Psoas muscle (tissue), 8 donors: Measurements from ENCODE around the gene SHC3. TPM values are rescaled to one million over a fixed set of nuclear protein-coding genes. Genes with fewer than 3 reads are reported as not detected.
A peak's percentile ranks its signal among the peaks of the same experiment; 100 is the strongest.

Source experiments
- ATAC-seq, 4 donors: fragments of 200-7000 bp; cut with Tn5 transposase; one replicate each; pipeline ENCODE4 v1.9.1; 2020; ENCODE audit warnings: moderate library complexity in 3 of 4, mild to moderate bottlenecking in 2 of 4
- DNase-seq, 2 donors: peaks; one replicate each; pipeline ENCODE4 v3.0.0-alpha.2; 2020
- H3K27ac ChIP-seq: fragments of 200-600 bp; one replicate; pipeline ENCODE4 v1.8.0; 2022
- H3K27me3 ChIP-seq, 3 donors: fragments of 200-600 bp in 1 of 3; one replicate each; pipeline versions ENCODE4 v1.6.1 to v1.8.0; 2013 to 2022; ENCODE audit warnings: low read length in 2 of 3, mild to moderate bottlenecking in 2 of 3, moderate library complexity in 1 of 3; ENCODE audit not compliant: insufficient read depth in 3 of 3
- H3K36me3 ChIP-seq, 2 donors: fragments of 200-600 bp in 1 of 2; one replicate each; pipeline versions ENCODE4 v1.6.1 to v1.8.0; 2013 to 2022; ENCODE audit warnings: low read depth in 1 of 2, mild to moderate bottlenecking in 1 of 2, moderate library complexity in 1 of 2; ENCODE audit not compliant: insufficient read depth in 1 of 2
- H3K4me1 ChIP-seq: fragments of 200-600 bp; one replicate; pipeline ENCODE4 v1.8.0; 2022
- H3K4me3 ChIP-seq: fragments of 200-600 bp; one replicate; pipeline ENCODE4 v1.8.0; 2022; ENCODE audit warnings: mild to moderate bottlenecking
- H3K9me3 ChIP-seq: fragments of 200-600 bp; one replicate; pipeline ENCODE4 v1.8.0; 2022
- CTCF ChIP-seq: fragments of 200-600 bp; IDR thresholded peaks from one replicate; pipeline ENCODE4 v1.8.0; 2022; ENCODE audit warnings: antibody characterized with exemption
- WGBS, 3 donors: extraction: QIAGEN DNeasy Blood & Tissue Kit; methylation state at CpG; one replicate each; pipeline versions ENCODE4 v1.1.6 to v1.1.7; 2013; 5-methylcytosine and 5-hydroxymethylcytosine counted together
- intact Hi-C, 2 donors: fragments of 100-400 bp; cut with DNase I; formaldehyde crosslinking; loops; one replicate each; pipeline versions ENCODE4 v1.11.0 to v1.14.2; 2022
- polyA plus RNA-seq, 3 donors: library from polyadenylated mRNA; stranded (reverse); fragments of 200-250 nt; gene quantifications; one replicate each; pipeline ENCODE4 v1.2.3, GENCODE V29; 2013
- total RNA-seq, 4 donors: library from RNA; stranded (reverse); fragmentation: NEBNext Ultra II Directional in 2 of 4; extraction: Animal tissue kit (Norgen Biotek cat#: 25700) in 2 of 4; gene quantifications; one replicate each; pipeline versions ENCODE4 v1.2.1 to v1.2.4, GENCODE V29; 2021 to 2023
- donor health status: healthy with polysubstance abuse.
- donor health status: DM: no; HTN: no; CAD: no; lungs with moderate emphysema.
- donor health status: Bipolar disorder and iron deficiency.
- donor health status: healthy.
- donor health status: DM: yes; HTN: yes; CAD: no.
- donor health status: DM: no; HTN: no; CAD: no.
- donor health status: DM: no; HTN: no; CAD: no.
- donor health status: DM: yes; HTN: yes; CAD: no.

Gene SHC3
- total and polyA plus RNA-seq, 7 donors: 0.04 to 0.71 (median 0.20) TPM

- Histone ChIP-seq H3K36me3 (no peaks in the 10 kb centered on the region), H3K27ac (no peak overlapping the region), H3K4me1 (no peaks in the 10 kb centered on the region), H3K4me3 (no peak overlapping the region), H3K27me3 (no peaks in the 10 kb centered on the region), H3K9me3 (no peaks in the 10 kb centered on the region)
- DNase-seq: no peak
- 67 to 75% (median 75%) methylated on average over 6 of the region's 6 CpGs for WGBS, 3 donors
- no peak for ATAC-seq
- no peak for TF ChIP-seq CTCF
- intact Hi-C loops: no loop called here
These were observed 95.0 kb downstream of the SHC3 start for GRCh38 chr9:89083626-89084025.

GRCh38 chr9:89080193-89080592, 98.4 kb downstream of the SHC3 start:
- no peaks in the 10 kb centered on the region for H3K27me3 ChIP-seq
- TF ChIP-seq CTCF: no peak
- no peaks in the 10 kb centered on the region for H3K4me1 ChIP-seq
- WGBS, 3 donors: 19 to 33% (median 21%) methylated on average over 3 of the region's 3 CpGs
- no peaks in the 10 kb centered on the region for H3K36me3 ChIP-seq
- H3K4me3 ChIP-seq: no peak overlapping the region
- ATAC-seq (peak in 1 of 4 donors; percentile 47), DNase-seq (peak; percentile 55 to 66)
- H3K9me3 ChIP-seq: no peaks in the 10 kb centered on the region
- intact Hi-C loops: no loop called here
- H3K27ac ChIP-seq: no peak overlapping the region

GRCh38 chr9:89079391-89079790, 99.2 kb downstream of the SHC3 start:
- no peaks in the 10 kb centered on the region for H3K4me1 ChIP-seq
- ATAC-seq (no peak), DNase-seq (no peak)
- H3K4me3 ChIP-seq: no peak overlapping the region
- intact Hi-C loops: no loop called here
- no peaks in the 10 kb centered on the region for H3K27me3 ChIP-seq
- TF ChIP-seq CTCF: no peak
- no peaks in the 10 kb centered on the region for H3K9me3 ChIP-seq
- H3K36me3 ChIP-seq: no peaks in the 10 kb centered on the region
- no peak overlapping the region for H3K27ac ChIP-seq
- 37 to 47% (median 42%) methylated on average over 2 of the region's 2 CpGs for whole genome bisulfite sequencing, 3 donors

GRCh38 chr9:89078860-89079259, 99.8 kb downstream of the SHC3 start:
- H3K27me3 ChIP-seq: no peaks in the 10 kb centered on the region
- no peak for DNase-seq
- intact Hi-C loops: no loop called here
- H3K4me1 ChIP-seq: no peaks in the 10 kb centered on the region
- no peak for TF ChIP-seq CTCF
- no peak for ATAC-seq
- H3K9me3 ChIP-seq: no peaks in the 10 kb centered on the region
- WGBS, 3 donors: 55 to 59% (median 57%) methylated on average over 6 of the region's 6 CpGs
- H3K27ac ChIP-seq: no peak overlapping the region
- H3K36me3 ChIP-seq: no peaks in the 10 kb centered on the region
- no peak overlapping the region for H3K4me3 ChIP-seq

GRCh38 chr9:89078421-89078820, 100.2 kb downstream of the SHC3 start:
- Histone ChIP-seq H3K27ac (no peak overlapping the region), H3K36me3 (no peaks in the 10 kb centered on the region), H3K27me3 (no peaks in the 10 kb centered on the region), H3K4me1 (no peaks in the 10 kb centered on the region), H3K4me3 (no peak overlapping the region), H3K9me3 (no peaks in the 10 kb centered on the region)
- ATAC-seq: no peak
- no peak for DNase-seq
- intact Hi-C loops: no loop called here
- WGBS, 3 donors: 77 to 81% (median 77%) methylated on average over 6 of the region's 6 CpGs
- TF ChIP-seq CTCF: no peak
